GM19099 (cell line): Measurements from ENCODE around the gene FIBP.
A peak's percentile ranks its signal among the peaks of the same experiment; 100 is the strongest.

Source experiments
- POLR2A ChIP-seq: IDR thresholded peaks from 3 replicates; pipeline ENCODE4 v1.6.1; 2011; ENCODE audit warnings: low read depth; ENCODE audit not compliant: insufficient read length; ENCODE audit errors: extremely low read depth

The FIBP gene

DNA sequence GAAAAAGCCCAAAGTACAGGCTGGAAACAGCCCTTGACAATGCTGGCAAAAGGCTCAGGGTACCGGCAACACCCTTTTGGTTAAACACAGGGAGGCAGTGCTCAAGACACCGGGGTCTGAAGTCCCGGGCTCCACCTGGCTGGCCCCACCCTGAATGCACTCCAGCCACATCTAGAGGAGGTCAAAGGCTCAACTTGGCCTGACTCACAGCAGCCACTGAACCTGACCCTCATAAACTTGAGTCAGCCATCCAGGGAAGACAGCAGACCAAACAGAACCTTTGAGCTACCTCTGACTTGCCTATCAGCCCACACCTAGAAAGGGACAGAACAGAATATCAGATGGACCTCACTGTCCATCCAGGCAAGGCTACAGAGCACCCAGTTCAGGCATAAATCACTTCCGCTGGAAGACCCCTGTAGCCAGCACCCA lies 34.1 kb downstream of the FIBP start:
- TF ChIP-seq POLR2A, result no peak

- peak; percentile 5 for TF ChIP-seq POLR2A
Observed at GRCh38 chr11:65853246-65853979, 34.9 kb downstream of the FIBP start.

DNA sequence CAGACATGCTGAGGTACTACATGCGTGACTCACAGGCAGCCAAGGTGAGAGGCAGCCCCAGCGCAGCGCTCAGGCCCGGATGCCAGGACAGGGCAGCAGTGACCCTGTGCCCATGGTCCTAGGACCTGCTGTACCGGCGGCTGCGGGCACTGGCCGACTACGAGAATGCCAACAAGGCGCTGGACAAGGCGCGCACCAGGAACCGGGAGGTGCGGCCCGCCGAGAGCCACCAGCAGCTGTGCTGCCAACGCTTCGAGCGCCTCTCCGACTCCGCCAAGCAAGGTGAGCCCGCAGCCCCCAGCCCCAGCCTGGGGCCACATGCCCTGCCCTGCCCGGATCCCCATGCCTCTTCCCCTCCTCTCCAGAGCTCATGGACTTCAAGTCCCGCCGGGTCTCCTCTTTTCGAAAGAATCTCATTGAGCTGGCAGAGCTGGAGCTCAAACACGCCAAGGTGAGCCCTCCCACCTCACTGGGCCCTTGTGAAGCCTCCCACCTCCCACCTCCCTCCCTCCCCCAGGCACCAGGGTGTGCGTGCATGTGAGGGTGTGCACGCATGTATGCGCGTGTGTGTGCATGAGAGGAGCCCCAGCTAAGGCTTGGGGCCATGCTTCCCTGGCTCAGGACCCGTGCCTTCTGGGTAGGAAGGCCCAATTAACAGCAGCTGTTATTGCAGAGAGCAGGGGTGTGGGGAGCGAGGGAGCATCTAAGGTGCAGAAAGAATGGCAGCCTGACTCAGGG lies 35.6 kb downstream of the FIBP start:
- TF ChIP-seq POLR2A, result peak; percentile 33

GRCh38 chr11:65851811-65852507 lies 36.3 kb downstream of the FIBP start:
- TF ChIP-seq POLR2A, result peak; percentile 28

- TF ChIP-seq POLR2A, result peak; percentile 20
Observed at GRCh38 chr11:65851083-65851579, 37.1 kb downstream of the FIBP start.

DNA sequence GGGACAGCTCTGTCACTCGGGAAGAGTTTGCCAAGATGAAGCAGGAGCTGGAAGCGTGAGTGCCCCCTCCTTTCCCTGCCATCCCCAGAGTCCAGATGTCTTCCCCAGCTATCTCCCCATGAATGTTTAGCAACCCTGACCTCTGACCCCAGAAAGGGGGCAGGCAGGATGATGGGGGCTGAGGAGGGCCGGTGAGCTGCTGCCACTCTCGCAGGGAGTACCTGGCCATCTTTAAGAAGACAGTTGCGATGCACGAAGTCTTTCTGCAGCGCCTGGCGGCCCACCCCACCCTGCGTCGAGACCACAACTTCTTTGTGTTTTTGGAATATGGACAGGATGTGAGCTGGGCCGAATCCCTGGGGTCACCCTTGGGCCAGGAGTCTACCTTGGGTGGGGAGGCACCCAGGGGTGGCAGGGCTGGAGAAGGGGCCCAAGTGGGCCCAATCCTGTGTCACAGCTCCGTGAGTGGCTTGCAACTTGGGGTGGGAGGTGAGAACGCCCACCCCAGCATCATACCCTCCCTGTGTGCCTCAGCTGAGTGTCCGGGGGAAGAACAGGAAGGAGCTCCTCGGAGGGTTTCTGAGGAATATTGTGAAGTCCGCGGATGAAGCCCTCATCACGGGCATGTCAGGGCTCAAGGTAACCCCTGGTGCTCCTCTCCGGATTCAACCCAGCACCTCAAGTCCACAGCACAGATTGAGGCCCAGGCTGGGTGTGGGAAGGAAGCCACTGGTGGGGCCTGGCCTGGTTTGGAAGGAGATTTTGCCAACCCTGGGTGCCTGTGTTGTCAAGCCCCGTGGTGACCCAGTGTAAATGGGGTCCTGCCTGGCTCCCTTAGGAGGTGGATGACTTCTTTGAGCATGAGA lies 37.8 kb downstream of the FIBP start:
- TF ChIP-seq POLR2A, result no peak

GRCh38 chr11:65849771-65850216 lies 38.5 kb downstream of the FIBP start:
- no peak for TF ChIP-seq POLR2A

GRCh38 chr11:65849366-65849765 lies 38.9 kb downstream of the FIBP start:
- no peak for TF ChIP-seq POLR2A

DNA sequence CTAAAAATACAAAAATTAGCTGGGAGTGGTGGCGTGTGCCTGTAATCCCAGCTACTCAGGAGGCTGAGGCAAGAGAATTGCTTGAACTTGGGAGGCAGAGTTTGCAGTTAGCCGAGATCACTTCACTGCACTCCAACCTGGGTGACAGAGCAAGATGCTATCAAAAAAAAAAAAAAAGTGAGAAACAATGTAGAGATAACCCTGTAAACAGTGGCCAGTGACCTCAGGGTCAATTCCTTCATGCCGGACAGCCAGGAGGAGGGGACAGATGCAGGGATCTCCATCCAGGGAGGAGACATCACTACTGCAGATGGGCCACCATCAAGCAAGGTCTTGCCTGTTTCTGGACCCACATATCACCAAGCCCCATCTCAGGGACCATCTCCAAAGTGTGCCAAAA lies 40.5 kb downstream of the FIBP start:
- no peak for TF ChIP-seq POLR2A

DNA sequence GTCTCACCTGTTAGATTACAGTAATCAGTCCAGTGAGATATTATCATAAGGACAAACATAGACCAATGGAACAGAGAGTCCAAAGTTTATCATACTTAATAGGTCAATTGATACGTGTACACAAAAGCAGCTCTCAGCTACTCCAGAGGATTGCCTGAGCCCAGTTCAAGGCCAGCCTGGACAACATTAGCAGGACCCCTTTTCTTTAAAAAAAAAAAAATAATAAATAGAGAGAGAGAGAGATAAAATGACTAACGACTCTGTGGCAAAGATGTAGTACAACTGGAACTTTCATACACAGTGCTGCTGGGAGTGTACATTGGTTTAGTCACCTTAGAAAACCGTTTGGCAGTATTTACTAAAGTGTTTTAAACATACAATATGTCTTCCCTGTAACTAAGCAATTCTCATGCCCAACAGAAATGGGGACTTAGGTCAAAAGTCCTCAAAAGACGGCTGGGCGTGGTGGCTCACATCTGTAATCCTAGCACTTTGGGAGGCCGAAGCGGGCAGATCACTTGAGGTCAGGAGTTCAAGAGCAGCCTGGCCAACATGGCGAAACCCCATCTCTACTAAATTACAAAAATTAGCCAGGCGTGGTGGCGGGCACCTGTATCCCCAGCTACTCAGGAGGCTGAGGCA lies 43.9 kb downstream of the FIBP start:
- no peak for TF ChIP-seq POLR2A

DNA sequence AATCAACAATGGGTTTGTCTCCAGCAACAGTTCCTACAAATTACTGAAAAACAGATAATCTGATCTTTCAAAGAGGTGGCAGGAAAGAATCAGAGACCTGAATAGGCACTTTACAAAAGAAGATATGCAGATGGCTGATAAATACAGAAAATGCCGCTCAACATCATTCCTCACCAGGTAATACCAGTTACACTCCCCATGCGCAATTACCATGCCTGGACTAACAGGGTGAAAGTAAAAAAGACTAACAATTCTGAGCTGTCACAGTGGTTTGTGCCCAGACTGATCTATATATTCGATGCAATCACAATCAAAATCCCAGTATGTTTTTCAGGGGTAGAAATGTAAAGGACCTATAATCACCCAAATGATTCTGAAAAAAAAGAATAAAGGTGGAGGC lies 44.5 kb downstream of the FIBP start:
- no peak for TF ChIP-seq POLR2A

DNA sequence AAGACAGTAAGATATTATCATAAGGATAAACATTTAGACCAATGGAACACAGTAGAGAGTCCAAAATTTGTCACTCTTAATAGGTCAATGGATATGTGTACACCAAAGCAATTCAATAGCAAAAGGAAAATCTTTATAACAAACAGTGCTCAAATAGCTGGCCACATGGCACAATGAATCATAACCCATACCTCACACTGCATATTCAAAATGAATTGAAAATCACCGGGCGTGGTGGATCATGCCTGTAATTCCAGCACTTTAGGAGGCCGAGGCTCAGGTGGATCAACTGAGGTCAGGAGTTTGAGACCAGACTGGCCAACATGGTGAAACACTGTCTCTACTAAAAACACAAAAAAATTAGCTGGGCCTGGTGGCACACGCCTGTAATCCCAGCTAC lies 46.1 kb downstream of the FIBP start:
- TF ChIP-seq POLR2A, result no peak

GRCh38 chr11:65834202-65834601 lies 54.1 kb downstream of the FIBP start:
- TF ChIP-seq POLR2A, result peak; percentile 1
